OCI-LY7 (cell line): Measurements from ENCODE around the gene OR8B12. TPM values are rescaled to one million over a fixed set of nuclear protein-coding genes. Genes with fewer than 3 reads are reported as not detected.

Experiments used
- BruUV-seq: library from RNA; stranded (reverse); fragments of 400-500 nt; replicated peaks from 2 replicates; lab custom pipeline; 2021; lab: Mats Ljungman, UMichigan
- CTCF ChIA-PET: fragments of 300-600 bp; sonication (Branson Sonifier 250); formaldehyde crosslinking; loops from one replicate; lab custom pipeline; 2022; ENCODE audit warnings: antibody characterized with exemption; ENCODE audit not compliant: unreplicated experiment; lab: Charles Lee
- POLR2A ChIA-PET: fragments of 300-600 bp; sonication (Branson Sonifier 250); formaldehyde crosslinking; loops from one replicate; lab custom pipeline; 2022; ENCODE audit warnings: antibody characterized with exemption; lab: Charles Lee
- DNase-seq: peaks from one replicate; pipeline ENCODE4 v3.0.0-alpha.2; 2015; ENCODE audit warnings: low spot score
- H2AFZ ChIP-seq: fragments of 200-600 bp; sonication (generic), shearing (Covaris generic); 2 replicates; pipeline ENCODE4 v1.6.1; 2014; ENCODE audit warnings: mild to moderate bottlenecking, antibody characterized with exemption, low read length, moderate library complexity
- H3K27ac ChIP-seq: fragments of 200-600 bp; sonication (generic); 2 replicates; pipeline ENCODE4 v1.5.1; 2014; ENCODE audit warnings: mixed run types, low read depth, mild to moderate bottlenecking, moderate library complexity, low read length, inconsistent platforms; ENCODE audit not compliant: poor library complexity, severe bottlenecking
- H3K36me3 ChIP-seq: fragments of 200-600 bp; sonication (generic); 2 replicates; pipeline ENCODE4 v1.6.1; 2014; ENCODE audit warnings: mild to moderate bottlenecking, antibody characterized with exemption, low read length, moderate library complexity, mixed read lengths; ENCODE audit not compliant: insufficient read depth
- H3K4me1 ChIP-seq: fragments of 200-600 bp; sonication (generic); 2 replicates; pipeline ENCODE4 v1.5.1; 2014; ENCODE audit warnings: mild to moderate bottlenecking, low read length; ENCODE audit not compliant: insufficient read depth, poor library complexity, severe bottlenecking
- H3K4me2 ChIP-seq: fragments of 200-600 bp; sonication (generic); 2 replicates; pipeline ENCODE4 v1.6.1; 2014; ENCODE audit warnings: mild to moderate bottlenecking, low read length
- H3K4me3 ChIP-seq: fragments of 200-600 bp; sonication (generic); 2 replicates; pipeline ENCODE4 v1.5.1; 2014; ENCODE audit warnings: mild to moderate bottlenecking, low read depth, low read length; ENCODE audit not compliant: poor library complexity, severe bottlenecking
- H3K79me2 ChIP-seq: fragments of 200-600 bp; sonication (generic); 2 replicates; pipeline ENCODE4 v1.6.1; 2016; ENCODE audit warnings: low read depth, mild to moderate bottlenecking, low read length, moderate library complexity, mixed read lengths; ENCODE audit not compliant: insufficient read depth
- H3K9me2 ChIP-seq: fragments of 200-600 bp; sonication (generic); 2 replicates; pipeline ENCODE4 v1.6.1; 2016; ENCODE audit warnings: mild to moderate bottlenecking, low read length, mixed read lengths; ENCODE audit not compliant: insufficient read depth
- H3K9me3 ChIP-seq: fragments of 200-600 bp; sonication (generic); 2 replicates; pipeline ENCODE4 v1.6.1; 2014; ENCODE audit warnings: mild to moderate bottlenecking, mixed run types, low read length, mixed read lengths
- H4K20me1 ChIP-seq: fragments of 200-600 bp; sonication (generic); 2 replicates; pipeline ENCODE4 v1.6.1; 2014; ENCODE audit warnings: mild to moderate bottlenecking, antibody characterized with exemption, low read length, moderate library complexity, mixed read lengths; ENCODE audit not compliant: insufficient read depth
- EZH2phosphoT487 ChIP-seq: fragments of 200-600 bp; sonication (generic); IDR thresholded peaks from 2 replicates; pipeline ENCODE4 v1.6.1; 2018; ENCODE audit warnings: low read depth, borderline replicate concordance, mild to moderate bottlenecking, mixed run types, antibody characterized with exemption, low read length, moderate library complexity, mixed read lengths
- intact Hi-C: fragments of 100-400 bp; cut with micrococcal nuclease; formaldehyde crosslinking; loops from one replicate; pipeline ENCODE4 v1.10.0; 2022; ENCODE audit not compliant: unreplicated experiment
- total RNA-seq, 2 experiments: library from RNA; depleted of rRNA in 1 of 2; stranded (reverse); fragments of >200 nt in 1 of 2; shearing (Covaris generic) in 1 of 2; gene quantifications; 2 replicates each; pipeline ENCODE4 v1.2.3, GENCODE V29; 2014 to 2022
- TF ChIP-seq, protein P1 (sequence below): fragments of 200-600 bp; sonication (generic); conservative IDR thresholded peaks from 2 replicates; pipeline ENCODE4 v1.5.1; 2014; ENCODE audit warnings: mild to moderate bottlenecking, antibody characterized with exemption, low read length, moderate library complexity, mixed read lengths

Gene OR8B12
- total RNA-seq, 2 experiments from 2014 or later = not detected

- H3K79me2 ChIP-seq = no peaks in the 10 kb centered on the region
- no peak overlapping the region for H3K27ac ChIP-seq
- H3K4me3 ChIP-seq = no peak overlapping the region
- CTCF ChIA-PET = no interaction called here
- POLR2A ChIA-PET = interaction anchor here (0.7 to 1.2 kb wide), 2 partner anchors 17 to 106 kb away, joined by 3 read pairs; no protein-coding TSS in a partner anchor
- no peaks in the 10 kb centered on the region for H3K4me1 ChIP-seq
- no peaks in the 10 kb centered on the region for H3K9me2 ChIP-seq
- no TSS peak for BruUV-seq
- intact Hi-C loops = no loop called here
- H2AFZ ChIP-seq = no peak overlapping the region
- H3K36me3 ChIP-seq = no peaks in the 10 kb centered on the region
- no peak for DNase-seq
- H3K9me3 ChIP-seq = no peaks in the 10 kb centered on the region
- H4K20me1 ChIP-seq = no peaks in the 10 kb centered on the region
- H3K4me2 ChIP-seq = no peak overlapping the region
- TF ChIP-seq EZH2phosphoT487 = no peak
- TF ChIP-seq, protein P1, sequence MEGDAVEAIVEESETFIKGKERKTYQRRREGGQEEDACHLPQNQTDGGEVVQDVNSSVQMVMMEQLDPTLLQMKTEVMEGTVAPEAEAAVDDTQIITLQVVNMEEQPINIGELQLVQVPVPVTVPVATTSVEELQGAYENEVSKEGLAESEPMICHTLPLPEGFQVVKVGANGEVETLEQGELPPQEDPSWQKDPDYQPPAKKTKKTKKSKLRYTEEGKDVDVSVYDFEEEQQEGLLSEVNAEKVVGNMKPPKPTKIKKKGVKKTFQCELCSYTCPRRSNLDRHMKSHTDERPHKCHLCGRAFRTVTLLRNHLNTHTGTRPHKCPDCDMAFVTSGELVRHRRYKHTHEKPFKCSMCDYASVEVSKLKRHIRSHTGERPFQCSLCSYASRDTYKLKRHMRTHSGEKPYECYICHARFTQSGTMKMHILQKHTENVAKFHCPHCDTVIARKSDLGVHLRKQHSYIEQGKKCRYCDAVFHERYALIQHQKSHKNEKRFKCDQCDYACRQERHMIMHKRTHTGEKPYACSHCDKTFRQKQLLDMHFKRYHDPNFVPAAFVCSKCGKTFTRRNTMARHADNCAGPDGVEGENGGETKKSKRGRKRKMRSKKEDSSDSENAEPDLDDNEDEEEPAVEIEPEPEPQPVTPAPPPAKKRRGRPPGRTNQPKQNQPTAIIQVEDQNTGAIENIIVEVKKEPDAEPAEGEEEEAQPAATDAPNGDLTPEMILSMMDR = no peak
Measured at GRCh38 chr11:124514131-124514530, 29.3 kb downstream of the OR8B12 start.

DNA sequence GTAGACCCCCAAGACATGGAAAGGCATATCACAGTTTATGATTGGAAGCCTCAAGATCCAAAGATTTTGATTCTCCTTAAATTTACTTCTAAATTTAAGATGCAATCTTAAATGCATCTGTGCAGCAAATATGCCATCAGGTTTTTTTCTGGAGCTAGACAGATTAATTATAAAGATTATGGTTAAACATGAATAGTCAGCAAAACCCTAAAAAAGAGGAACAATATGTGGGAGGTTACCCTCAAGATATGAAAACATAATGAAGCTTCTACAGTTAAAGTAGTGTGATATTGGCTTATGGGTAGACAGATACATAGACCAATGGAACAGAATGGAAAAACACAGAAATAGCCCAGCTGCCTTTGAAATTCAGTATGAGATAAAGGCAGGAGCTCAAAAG is 31.7 kb downstream of the OR8B12 start:
- no peak overlapping the region for H3K4me2 ChIP-seq
- H3K4me3 ChIP-seq = no peak overlapping the region
- H4K20me1 ChIP-seq = no peaks in the 10 kb centered on the region
- no peaks in the 10 kb centered on the region for H3K79me2 ChIP-seq
- intact Hi-C loops = no loop called here
- BruUV-seq = no TSS peak
- no peak overlapping the region for H3K27ac ChIP-seq
- no peak for TF ChIP-seq EZH2phosphoT487
- TF ChIP-seq, protein P1 = no peak
- no peak for DNase-seq
- ChIA-PET CTCF (interaction anchor here (0.8 kb wide), 1 partner anchor 28 kb away, joined by 3 read pairs; no protein-coding TSS in a partner anchor), POLR2A (interaction anchor here (0.6 to 1.1 kb wide), 2 partner anchors 14 to 40 kb away, joined by 3 to 4 read pairs; no protein-coding TSS in a partner anchor)
- H3K9me3 ChIP-seq = no peaks in the 10 kb centered on the region
- H3K9me2 ChIP-seq = no peaks in the 10 kb centered on the region
- H3K4me1 ChIP-seq = no peaks in the 10 kb centered on the region
- no peak overlapping the region for H2AFZ ChIP-seq
- H3K36me3 ChIP-seq = no peaks in the 10 kb centered on the region

GRCh38 chr11:124510279-124510678 is 33.2 kb downstream of the OR8B12 start:
- no peaks in the 10 kb centered on the region for H3K9me3 ChIP-seq
- no peak for DNase-seq
- H3K79me2 ChIP-seq = no peaks in the 10 kb centered on the region
- no peak overlapping the region for H3K27ac ChIP-seq
- TF ChIP-seq EZH2phosphoT487 = no peak
- TF ChIP-seq, protein P1 = no peak
- no peaks in the 10 kb centered on the region for H3K36me3 ChIP-seq
- no TSS peak for BruUV-seq
- intact Hi-C loops = no loop called here
- ChIA-PET POLR2A (interaction anchor here (1.4 kb wide), 1 partner anchor 16 kb away, joined by 3 read pairs; no protein-coding TSS in a partner anchor), CTCF (no interaction called here)
- no peaks in the 10 kb centered on the region for H4K20me1 ChIP-seq
- no peak overlapping the region for H3K4me3 ChIP-seq
- no peak overlapping the region for H2AFZ ChIP-seq
- no peaks in the 10 kb centered on the region for H3K9me2 ChIP-seq
- H3K4me1 ChIP-seq = no peaks in the 10 kb centered on the region
- no peak overlapping the region for H3K4me2 ChIP-seq
